GM20431 (cell line): ENCODE measurements around the gene UPK3BL2.
"Not testable (repeated sequence)": the region's sequence is repeated elsewhere in the genome, so short reads cannot be mapped to it uniquely, and the experiment has no call there.

ENCODE experiments used
- in situ Hi-C: fragments of 300-500 bp; cut with MseI, MboI; formaldehyde crosslinking; loops from one replicate; pipeline ENCODE4 v1.15.0; 2020; ENCODE audit warnings: low sequenced_read_pairs; ENCODE audit not compliant: unreplicated experiment

The UPK3BL2 gene

GRCh38 chr7:102496861-102497260 is 46.6 kb downstream of the UPK3BL2 start:
- in situ Hi-C loops: not testable (repeated sequence)

GRCh38 chr7:102494473-102495149 is 48.9 kb downstream of the UPK3BL2 start:
- in situ Hi-C loops: not testable (repeated sequence)

GRCh38 chr7:102494026-102494425 is 49.5 kb downstream of the UPK3BL2 start:
- in situ Hi-C loops: not testable (repeated sequence)

GRCh38 chr7:102493220-102493935 is 50.1 kb downstream of the UPK3BL2 start:
- in situ Hi-C loops: not testable (repeated sequence)

GRCh38 chr7:102490529-102491075 is 52.9 kb downstream of the UPK3BL2 start:
- in situ Hi-C loops: not testable (repeated sequence)
